Right cardiac atrium (tissue), 5 donors: ENCODE results near the gene CNTN1. TPM values are rescaled to one million over a fixed set of nuclear protein-coding genes. Genes with fewer than 3 reads are reported as not detected.

Experiments used
- ATAC-seq, 2 donors: fragments of 200-7000 bp; cut with Tn5 transposase; one replicate each; pipeline versions ENCODE4 v1.8.0 to v1.9.1; 2020; ENCODE audit warnings: moderate library complexity in 2 of 2, mild to moderate bottlenecking in 1 of 2
- DNase-seq, 3 donors: peaks; one replicate each; pipeline ENCODE4 v3.0.0-alpha.2; 2020
- H3K27ac ChIP-seq: one replicate; pipeline ENCODE4 v1.5.1; 2013; ENCODE audit warnings: mild to moderate bottlenecking, low read length, control low read depth, moderate library complexity
- H3K27me3 ChIP-seq: one replicate; pipeline ENCODE4 v1.6.1; 2013; ENCODE audit not compliant: control insufficient read depth, insufficient read depth
- H3K4me1 ChIP-seq: one replicate; pipeline ENCODE4 v1.6.1; 2013; ENCODE audit warnings: low read length; ENCODE audit not compliant: control insufficient read depth, insufficient read depth
- H3K4me3 ChIP-seq: one replicate; pipeline ENCODE4 v1.5.1; 2013; ENCODE audit warnings: low read length, control low read depth
- H3K9me3 ChIP-seq: one replicate; pipeline ENCODE4 v1.6.1; 2013; ENCODE audit warnings: low read length; ENCODE audit not compliant: control insufficient read depth
- WGBS: extraction: QIAGEN DNeasy Blood & Tissue Kit; methylation state at CpG from one replicate; pipeline ENCODE4 v1.1.7; 2013; 5-methylcytosine and 5-hydroxymethylcytosine counted together
- intact Hi-C, 4 donors: fragments of 100-400 bp; cut with DNase I; formaldehyde crosslinking; loops; one replicate each; pipeline versions ENCODE4 v1.11.0 to v1.14.0; 2022 to 2023
- long read RNA-seq, 4 donors: library from polyadenylated mRNA; unstranded; transcript quantifications; one replicate each; pipeline ENCODE4 v2.0.0, GENCODE V29; 2020 to 2021
- polyA plus RNA-seq: library from polyadenylated mRNA; stranded (reverse); fragments of 200-250 nt; gene quantifications from one replicate; pipeline ENCODE4 v1.2.3, GENCODE V29; 2013
- total RNA-seq, 4 donors: library from RNA; stranded (reverse); fragmentation: NEBNext Ultra II Directional; extraction: Animal tissue kit (Norgen Biotek cat#: 25700); gene quantifications; one replicate each; pipeline ENCODE4 v1.2.1, GENCODE V29; 2021
- donor health status: healthy with polysubstance abuse.
- donor health status: DM: no; HTN: yes; CAD: no.
- donor health status: DM: no; HTN: no; CAD: no.
- donor health status: DM: no; HTN: yes; CAD: no; lungs with severe emphysema.
- donor health status: DM: yes; HTN: yes; CAD: no.

The CNTN1 gene
- under 1 TPM; 0.40 to 0.94 (median 0.56) TPM for total RNA-seq
- polyA plus RNA-seq = 0.41 TPM
- long read RNA-seq, donor 1 = 0 reads
- long read RNA-seq, donor 2 = 0 reads
- long read RNA-seq, donor 3, partial matches to known transcripts = 0 of 1 reads
- long read RNA-seq, donor 3, other reads (novel, unspliced or antisense) = 1 of 1 reads
- long read RNA-seq, donor 4 = 0 reads

DNA sequence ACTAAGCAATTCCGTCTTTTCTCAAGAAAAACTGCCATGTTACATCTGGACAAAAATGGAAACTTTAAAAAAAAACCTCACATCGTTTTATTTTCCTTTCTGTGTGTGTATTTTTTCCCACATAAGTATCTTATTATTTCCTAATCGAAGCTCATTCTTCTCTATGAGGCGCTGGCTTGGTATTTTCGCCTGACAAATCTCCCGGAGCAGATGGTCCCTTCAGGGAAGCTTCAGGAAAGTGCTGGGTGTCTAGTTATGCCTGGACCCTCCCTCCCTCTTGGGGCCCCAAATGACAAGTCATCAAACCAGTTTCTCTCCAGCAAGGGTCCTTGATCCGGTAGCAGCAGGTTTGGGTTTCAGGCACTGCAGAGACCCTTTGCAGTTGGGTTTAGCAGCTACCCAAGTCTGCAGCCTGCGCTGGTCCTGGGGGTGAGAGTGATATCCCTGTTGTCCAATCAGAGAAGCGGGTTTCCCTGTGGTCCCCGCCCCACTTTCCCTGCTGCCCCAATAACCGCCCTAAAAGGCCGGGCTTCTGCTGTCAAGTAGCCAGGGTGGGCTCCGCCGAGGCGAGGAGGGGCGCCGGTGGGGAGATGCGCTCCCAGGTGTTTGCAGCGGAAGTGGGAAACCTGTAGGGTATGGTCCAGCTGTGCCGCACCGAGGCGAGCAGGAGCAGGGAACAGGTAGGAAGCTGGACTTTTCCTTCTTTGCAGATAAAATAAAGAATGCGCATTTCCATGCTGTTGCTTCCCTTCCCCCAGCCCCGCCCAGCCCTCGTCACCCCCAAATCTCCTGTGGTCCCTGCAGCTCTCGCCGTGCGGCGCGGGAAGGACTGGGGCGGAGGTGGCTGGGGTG, at the start of gene CNTN1:
TSS of gene CNTN1 (plus strand) at position 527 of the 852 bp plus-strand sequence.
- ATAC-seq (peak; percentile 73 to 82), DNase-seq (peak; percentile 34 to 77 (median 57))
- H3K4me3 ChIP-seq = peak within 1 kb of the TSS; percentile 51
- WGBS = 4% methylated on average over 31 of the region's 31 CpGs
- no peaks in the 10 kb centered on the region for H3K9me3 ChIP-seq
- intact Hi-C loops = no loop called here
- H3K27me3 ChIP-seq = peaks cover 3% of the 10 kb centered on the region
- no peak within 1 kb of the TSS for H3K27ac ChIP-seq
- peaks cover 4% of the 10 kb centered on the region for H3K4me1 ChIP-seq

GRCh38 chr12:40643506-40643905, 48.7 kb upstream of the CNTN1 start:
- Histone ChIP-seq H3K27ac (no peak overlapping the region), H3K4me1 (no peaks in the 10 kb centered on the region), H3K4me3 (no peak overlapping the region), H3K9me3 (no peaks in the 10 kb centered on the region), H3K27me3 (no peaks in the 10 kb centered on the region)
- DNase-seq = no peak
- no peak for ATAC-seq
- intact Hi-C loops = no loop called here

DNA sequence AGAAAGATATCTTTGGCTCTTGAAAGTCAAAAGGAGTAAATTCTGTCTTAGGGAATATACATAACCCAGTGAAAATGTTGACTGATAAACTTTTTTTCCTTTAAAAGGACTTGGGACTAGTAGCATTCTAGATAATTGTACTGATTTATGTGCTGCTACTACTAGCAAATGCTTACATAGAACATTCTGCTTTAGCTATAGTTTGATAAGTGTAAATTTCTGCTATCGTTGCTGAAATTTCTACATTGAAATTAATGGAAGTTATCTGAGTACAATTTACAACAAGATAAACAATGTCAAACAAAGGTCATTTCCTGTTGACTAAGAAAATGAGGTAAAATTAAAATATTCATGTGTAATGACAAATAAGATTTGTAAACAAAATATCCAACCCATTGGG, 48.3 kb upstream of the CNTN1 start:
- Histone ChIP-seq H3K9me3 (no peaks in the 10 kb centered on the region), H3K4me1 (no peaks in the 10 kb centered on the region), H3K27ac (no peak overlapping the region), H3K27me3 (no peaks in the 10 kb centered on the region), H3K4me3 (no peak overlapping the region)
- intact Hi-C loops = no loop called here
- ATAC-seq (no peak), DNase-seq (no peak)
- WGBS = 65% methylated on average over 1 of the region's 1 CpG

- intact Hi-C loops = no loop called here
- WGBS = 76% methylated on average over 2 of the region's 2 CpGs
- H3K27me3 ChIP-seq = no peaks in the 10 kb centered on the region
- DNase-seq = no peak
- no peak overlapping the region for H3K27ac ChIP-seq
- H3K9me3 ChIP-seq = no peaks in the 10 kb centered on the region
- ATAC-seq = no peak
- H3K4me3 ChIP-seq = no peak overlapping the region
- H3K4me1 ChIP-seq = no peaks in the 10 kb centered on the region
Observed at GRCh38 chr12:40644708-40645107, 47.5 kb upstream of the CNTN1 start.

DNA sequence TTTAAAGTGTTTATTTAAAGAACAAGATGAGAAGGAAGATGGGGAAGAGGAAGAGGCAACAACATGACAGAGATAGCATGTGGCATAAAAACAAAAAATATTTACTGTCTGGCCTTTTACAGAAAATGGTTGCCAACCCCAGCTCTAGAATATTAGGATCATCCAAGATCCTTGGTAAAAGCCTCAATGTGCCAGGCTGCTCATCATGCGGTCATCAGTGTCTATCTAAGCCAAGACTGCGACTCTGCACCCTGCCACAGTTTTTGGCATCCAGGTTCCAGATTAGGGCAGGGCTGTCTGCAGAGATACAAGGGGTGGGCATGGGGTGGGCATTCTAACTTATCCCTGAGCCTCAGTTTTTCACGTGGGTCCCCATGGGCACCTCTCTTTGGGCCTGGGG, 46.9 kb upstream of the CNTN1 start:
- Histone ChIP-seq H3K27ac (no peak overlapping the region), H3K4me1 (no peaks in the 10 kb centered on the region), H3K9me3 (no peaks in the 10 kb centered on the region), H3K4me3 (no peak overlapping the region), H3K27me3 (no peaks in the 10 kb centered on the region)
- ATAC-seq (no peak), DNase-seq (no peak)
- intact Hi-C loops = no loop called here
- 84% methylated on average over 3 of the region's 3 CpGs for WGBS

DNA sequence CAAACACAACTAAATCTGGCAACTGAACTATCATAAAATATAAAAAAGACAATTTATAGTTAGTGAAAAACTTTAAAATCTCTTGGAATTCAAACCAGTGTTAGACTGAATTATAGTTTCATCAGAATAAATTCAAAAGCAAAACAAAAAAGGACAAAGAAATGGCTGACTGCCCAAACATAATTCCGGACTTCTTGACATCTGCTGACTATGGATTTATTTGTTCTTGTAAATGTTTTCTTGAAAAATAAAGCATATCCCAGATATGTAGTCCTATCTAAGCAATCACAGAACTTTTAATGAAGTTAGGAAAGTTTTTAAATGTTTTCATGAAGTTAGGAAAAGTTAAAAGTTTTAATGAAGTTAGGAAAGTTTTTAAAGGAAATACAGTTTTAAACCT, 45.8 kb upstream of the CNTN1 start:
- WGBS = 29% methylated on average over 1 of the region's 1 CpG
- no peak for ATAC-seq
- no peaks in the 10 kb centered on the region for H3K9me3 ChIP-seq
- DNase-seq = no peak
- intact Hi-C loops = no loop called here
- H3K27ac ChIP-seq = no peak overlapping the region
- no peaks in the 10 kb centered on the region for H3K4me1 ChIP-seq
- H3K4me3 ChIP-seq = no peak overlapping the region
- no peaks in the 10 kb centered on the region for H3K27me3 ChIP-seq

- intact Hi-C loops = no loop called here
- DNase-seq (no peak), ATAC-seq (no peak)
- no peak overlapping the region for H3K4me3 ChIP-seq
- no peak overlapping the region for H3K27ac ChIP-seq
- no peaks in the 10 kb centered on the region for H3K9me3 ChIP-seq
- no peaks in the 10 kb centered on the region for H3K4me1 ChIP-seq
- no peaks in the 10 kb centered on the region for H3K27me3 ChIP-seq
Observed at GRCh38 chr12:40646911-40647310, 45.3 kb upstream of the CNTN1 start.

DNA sequence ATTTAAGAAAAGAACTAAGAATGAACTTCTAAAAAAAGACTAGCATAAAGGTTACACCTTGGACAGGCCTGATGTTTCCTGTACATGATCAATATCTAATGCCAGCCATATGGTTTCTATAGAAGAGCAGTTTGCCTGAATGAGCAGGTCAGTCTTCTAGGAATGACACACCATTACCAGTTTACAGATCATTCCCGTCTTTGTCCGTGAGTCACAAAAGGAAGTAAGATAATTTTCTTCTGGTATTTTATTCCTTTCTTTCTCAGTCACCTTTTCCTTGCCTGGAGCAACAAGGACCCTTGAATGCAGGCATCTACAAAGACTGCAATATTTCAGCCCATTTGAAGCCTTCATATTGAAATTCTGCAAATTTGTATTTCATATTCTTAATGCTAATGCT, 44.6 kb upstream of the CNTN1 start:
- WGBS = 55% methylated on average over 2 of the region's 2 CpGs
- no peaks in the 10 kb centered on the region for H3K27me3 ChIP-seq
- H3K27ac ChIP-seq = no peak overlapping the region
- H3K9me3 ChIP-seq = no peaks in the 10 kb centered on the region
- no peak overlapping the region for H3K4me3 ChIP-seq
- intact Hi-C loops = no loop called here
- no peaks in the 10 kb centered on the region for H3K4me1 ChIP-seq
- ATAC-seq = no peak
- DNase-seq = no peak

DNA sequence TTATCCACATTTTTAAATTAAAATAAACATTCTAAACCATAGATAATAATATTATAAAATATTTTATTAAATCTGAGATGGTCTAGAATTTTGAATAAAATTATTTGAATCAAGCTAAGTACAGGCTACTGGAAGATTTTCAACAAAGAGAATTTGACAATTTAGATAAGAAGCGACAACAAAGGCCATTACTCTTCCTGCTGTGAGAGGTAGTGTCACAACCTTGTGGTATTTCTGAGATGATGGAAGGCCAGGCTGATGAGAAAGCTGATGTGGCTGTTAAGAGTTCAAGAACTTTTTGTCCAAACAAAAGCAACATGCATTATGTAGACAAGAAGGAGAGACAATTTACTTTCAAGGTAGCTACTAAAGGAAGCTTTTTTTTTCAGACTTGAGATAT, 43.7 kb upstream of the CNTN1 start:
- Histone ChIP-seq H3K9me3 (no peaks in the 10 kb centered on the region), H3K4me3 (no peak overlapping the region), H3K27ac (no peak overlapping the region), H3K27me3 (no peaks in the 10 kb centered on the region), H3K4me1 (no peaks in the 10 kb centered on the region)
- DNase-seq (no peak), ATAC-seq (no peak)
- intact Hi-C loops = no loop called here
- WGBS = 35% methylated on average over 1 of the region's 1 CpG

DNA sequence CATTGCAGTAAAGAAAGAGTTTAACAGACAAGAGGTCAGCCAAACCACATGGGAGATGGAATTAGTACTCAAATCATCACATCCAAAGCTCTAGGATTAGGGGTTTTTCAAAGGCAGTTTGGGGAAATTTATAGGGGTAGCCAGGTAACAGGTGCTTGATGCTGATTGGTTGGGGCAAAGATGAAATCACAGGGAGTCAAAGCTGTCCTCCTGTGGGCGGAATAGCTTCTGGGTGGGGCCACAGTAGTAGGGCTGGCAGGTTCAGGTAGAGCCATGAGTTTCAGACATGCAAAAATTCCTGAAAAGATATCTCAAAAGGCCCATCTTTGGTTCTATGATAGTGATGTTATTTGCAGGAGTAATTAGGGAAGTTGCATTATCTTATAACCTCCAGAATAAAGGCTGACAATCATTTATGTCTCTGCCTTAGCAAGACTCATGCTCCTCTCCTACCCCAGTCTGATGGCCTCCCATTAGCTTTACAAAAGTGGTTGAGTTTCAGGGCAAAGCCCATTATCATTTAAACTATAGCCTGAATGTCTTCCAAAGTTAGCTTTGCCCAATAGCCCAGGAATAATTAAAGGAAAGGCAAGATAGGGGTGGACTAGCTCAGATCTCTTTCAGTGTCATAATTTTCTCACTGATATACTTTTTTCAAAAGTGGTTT, 42.1 kb upstream of the CNTN1 start:
- no peak overlapping the region for H3K27ac ChIP-seq
- H3K27me3 ChIP-seq = no peaks in the 10 kb centered on the region
- H3K4me1 ChIP-seq = no peaks in the 10 kb centered on the region
- intact Hi-C loops = no loop called here
- ATAC-seq (no peak), DNase-seq (no peak)
- no peak overlapping the region for H3K4me3 ChIP-seq
- H3K9me3 ChIP-seq = no peaks in the 10 kb centered on the region
- WGBS = 91% methylated on average over 1 of the region's 1 CpG

DNA sequence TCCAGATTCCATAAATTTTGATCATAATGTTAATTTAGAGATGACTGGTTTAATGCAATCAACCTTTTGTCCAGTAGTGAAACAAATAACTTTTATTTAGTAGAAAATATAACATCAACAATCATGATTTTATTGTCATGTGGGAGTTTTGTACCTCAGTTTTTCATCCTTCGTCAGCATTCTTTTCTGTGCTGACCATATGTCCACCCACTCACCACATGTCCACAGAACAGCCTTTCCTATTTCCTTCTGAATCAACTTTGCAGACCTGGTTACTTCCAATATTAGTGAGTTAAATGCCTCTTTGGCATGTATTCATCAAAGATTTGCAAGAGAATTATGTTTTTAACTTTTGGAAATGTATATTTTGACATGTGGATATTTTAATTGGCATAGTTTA, 36.8 kb upstream of the CNTN1 start:
- intact Hi-C loops = no loop called here
- Histone ChIP-seq H3K27me3 (no peaks in the 10 kb centered on the region), H3K27ac (no peak overlapping the region), H3K9me3 (no peaks in the 10 kb centered on the region), H3K4me1 (no peaks in the 10 kb centered on the region), H3K4me3 (no peak overlapping the region)
- ATAC-seq = no peak
- 78% methylated on average over 1 of the region's 1 CpG for WGBS
- DNase-seq = no peak
